ENCODE results near the gene PCDH17. TPM values are rescaled to one million over a fixed set of nuclear protein-coding genes. Genes with fewer than 3 reads are reported as not detected.

The PCDH17 gene
- polyA plus RNA-seq, 1 donor (not counting 4 experiments of a cell fraction or from before 2014, with no cell fraction given): not detected

DNA sequence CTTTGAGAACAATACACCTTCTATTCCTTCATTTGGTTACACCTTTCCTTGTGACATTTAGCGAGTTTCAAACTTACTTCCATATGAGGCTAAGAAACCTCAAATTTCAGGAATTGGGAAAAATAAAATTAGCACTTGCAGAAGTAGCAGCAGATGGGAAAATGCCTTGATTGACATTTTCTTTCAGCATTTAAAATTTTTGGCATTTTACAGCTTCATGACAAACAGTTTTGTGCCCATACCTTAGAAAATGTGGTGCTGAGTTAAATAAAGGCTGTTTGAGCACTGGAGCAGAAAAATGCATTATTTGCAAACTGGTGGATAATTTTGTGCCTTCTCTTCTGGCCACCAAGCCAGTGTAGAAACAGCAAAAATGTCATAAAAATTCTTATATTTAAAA, 95.4 kb downstream of the PCDH17 start:
- dilution Hi-C loops (cut with MboI; ENCODE audit: extremely low pct_ligation_motif_present, low sequenced_read_pairs): no loop called here
- no peak for FAIRE-seq
- DNase-seq (ENCODE audit: low read depth, low spot score): no peak
- Histone ChIP-seq H3K9me1 (ENCODE audit: control insufficient read depth, extremely low read depth, insufficient read depth, low read length) (no peaks in the 10 kb centered on the region), H3K79me2 (ENCODE audit: control insufficient read depth, insufficient read depth, low read length) (no peaks in the 10 kb centered on the region), H4K20me1 (ENCODE audit: control insufficient read depth, extremely low read depth, insufficient read depth, low read length) (no peaks in the 10 kb centered on the region), H3K27me3 (ENCODE audit: control insufficient read depth, extremely low read depth, insufficient read depth, low read length) (no peaks in the 10 kb centered on the region), H3K4me2 (ENCODE audit: control insufficient read depth, extremely low read depth, insufficient read depth, low read depth, low read length) (no peak overlapping the region), H3K27ac (ENCODE audit: control insufficient read depth, insufficient read depth, low read length) (no peak overlapping the region), H3K9me3 (ENCODE audit: control insufficient read depth, low read depth, low read length) (no peaks in the 10 kb centered on the region), H3K4me3 (ENCODE audit: control insufficient read depth in 2 of 3, extremely low read depth in 1 of 3, insufficient read depth in 2 of 3, low read depth in 1 of 3, low read length in 3 of 3) (no peak overlapping the region), H3K4me1 (ENCODE audit: control insufficient read depth, extremely low read depth, insufficient read depth, low read length) (no peaks in the 10 kb centered on the region), H3K36me3 (ENCODE audit: control insufficient read depth in 2 of 2, extremely low read depth in 1 of 2, insufficient read depth in 2 of 2, low read length in 2 of 2) (no peaks in the 10 kb centered on the region), H2AFZ (ENCODE audit: control insufficient read depth, low read length) (no peak overlapping the region), H3K9ac (ENCODE audit: control insufficient read depth, extremely low read depth, insufficient read depth, low read length) (no peak overlapping the region)
- no peak for TF ChIP-seq EZH2 (IDR thresholded peaks at IDR 0.05; ENCODE audit: low read length)
- TF ChIP-seq, protein P1, sequence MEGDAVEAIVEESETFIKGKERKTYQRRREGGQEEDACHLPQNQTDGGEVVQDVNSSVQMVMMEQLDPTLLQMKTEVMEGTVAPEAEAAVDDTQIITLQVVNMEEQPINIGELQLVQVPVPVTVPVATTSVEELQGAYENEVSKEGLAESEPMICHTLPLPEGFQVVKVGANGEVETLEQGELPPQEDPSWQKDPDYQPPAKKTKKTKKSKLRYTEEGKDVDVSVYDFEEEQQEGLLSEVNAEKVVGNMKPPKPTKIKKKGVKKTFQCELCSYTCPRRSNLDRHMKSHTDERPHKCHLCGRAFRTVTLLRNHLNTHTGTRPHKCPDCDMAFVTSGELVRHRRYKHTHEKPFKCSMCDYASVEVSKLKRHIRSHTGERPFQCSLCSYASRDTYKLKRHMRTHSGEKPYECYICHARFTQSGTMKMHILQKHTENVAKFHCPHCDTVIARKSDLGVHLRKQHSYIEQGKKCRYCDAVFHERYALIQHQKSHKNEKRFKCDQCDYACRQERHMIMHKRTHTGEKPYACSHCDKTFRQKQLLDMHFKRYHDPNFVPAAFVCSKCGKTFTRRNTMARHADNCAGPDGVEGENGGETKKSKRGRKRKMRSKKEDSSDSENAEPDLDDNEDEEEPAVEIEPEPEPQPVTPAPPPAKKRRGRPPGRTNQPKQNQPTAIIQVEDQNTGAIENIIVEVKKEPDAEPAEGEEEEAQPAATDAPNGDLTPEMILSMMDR (optimal IDR thresholded peaks at IDR 0.05 in 1 of 3, IDR thresholded peaks at IDR 0.05 in 1 of 3, conservative IDR thresholded peaks at IDR 0.05 in 1 of 3; ENCODE audit: extremely low read depth in 1 of 3, insufficient read depth in 2 of 3, low read length in 3 of 3): no peak

DNA sequence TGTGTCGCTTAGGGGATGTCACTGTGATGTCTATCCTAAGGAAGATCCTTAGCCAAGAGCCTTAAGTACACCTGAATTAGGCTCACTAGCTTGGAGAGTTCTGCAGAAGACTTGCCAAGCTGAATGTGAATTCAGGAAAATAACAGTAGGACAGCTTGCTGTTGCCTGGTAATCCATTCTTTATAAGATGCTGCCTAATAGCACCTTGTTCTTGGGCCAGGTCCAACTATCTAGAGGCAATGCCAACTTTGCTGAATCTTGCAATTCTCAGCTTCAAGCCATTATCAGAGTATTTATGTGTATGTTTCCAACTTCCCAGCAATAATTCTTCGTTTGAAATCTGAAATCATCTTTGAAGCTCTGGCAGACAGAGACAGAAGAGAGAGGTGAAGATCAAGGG, 102.8 kb downstream of the PCDH17 start:
- TF ChIP-seq EZH2 (IDR thresholded peaks at IDR 0.05; ENCODE audit: low read length): no peak
- TF ChIP-seq, protein P1 (optimal IDR thresholded peaks at IDR 0.05 in 1 of 3, IDR thresholded peaks at IDR 0.05 in 1 of 3, conservative IDR thresholded peaks at IDR 0.05 in 1 of 3; ENCODE audit: extremely low read depth in 1 of 3, insufficient read depth in 2 of 3, low read length in 3 of 3): no peak
- FAIRE-seq (no peak), DNase-seq (ENCODE audit: low read depth, low spot score) (no peak)
- Histone ChIP-seq H4K20me1 (ENCODE audit: control insufficient read depth, extremely low read depth, insufficient read depth, low read length) (no peaks in the 10 kb centered on the region), H3K9ac (ENCODE audit: control insufficient read depth, extremely low read depth, insufficient read depth, low read length) (no peak overlapping the region), H3K9me3 (ENCODE audit: control insufficient read depth, low read depth, low read length) (no peaks in the 10 kb centered on the region), H3K4me2 (ENCODE audit: control insufficient read depth, extremely low read depth, insufficient read depth, low read depth, low read length) (no peak overlapping the region), H3K9me1 (ENCODE audit: control insufficient read depth, extremely low read depth, insufficient read depth, low read length) (no peaks in the 10 kb centered on the region), H3K27ac (ENCODE audit: control insufficient read depth, insufficient read depth, low read length) (no peak overlapping the region), H2AFZ (ENCODE audit: control insufficient read depth, low read length) (no peak overlapping the region), H3K4me3 (ENCODE audit: control insufficient read depth in 2 of 3, extremely low read depth in 1 of 3, insufficient read depth in 2 of 3, low read depth in 1 of 3, low read length in 3 of 3) (no peak overlapping the region), H3K4me1 (ENCODE audit: control insufficient read depth, extremely low read depth, insufficient read depth, low read length) (no peaks in the 10 kb centered on the region), H3K79me2 (ENCODE audit: control insufficient read depth, insufficient read depth, low read length) (no peaks in the 10 kb centered on the region), H3K27me3 (ENCODE audit: control insufficient read depth, extremely low read depth, insufficient read depth, low read length) (no peaks in the 10 kb centered on the region), H3K36me3 (ENCODE audit: control insufficient read depth in 2 of 2, extremely low read depth in 1 of 2, insufficient read depth in 2 of 2, low read length in 2 of 2) (no peaks in the 10 kb centered on the region)
- dilution Hi-C loops (cut with MboI; ENCODE audit: extremely low pct_ligation_motif_present, low sequenced_read_pairs): no loop called here

Measured in keratinocyte (primary cell).